ENCODE measurements around the gene LRRTM4. TPM values are rescaled to one million over a fixed set of nuclear protein-coding genes. Genes with fewer than 3 reads are reported as not detected.

Gene LRRTM4
- total RNA-seq, 1 donor from 2014 or later: 1.3 TPM

DNA sequence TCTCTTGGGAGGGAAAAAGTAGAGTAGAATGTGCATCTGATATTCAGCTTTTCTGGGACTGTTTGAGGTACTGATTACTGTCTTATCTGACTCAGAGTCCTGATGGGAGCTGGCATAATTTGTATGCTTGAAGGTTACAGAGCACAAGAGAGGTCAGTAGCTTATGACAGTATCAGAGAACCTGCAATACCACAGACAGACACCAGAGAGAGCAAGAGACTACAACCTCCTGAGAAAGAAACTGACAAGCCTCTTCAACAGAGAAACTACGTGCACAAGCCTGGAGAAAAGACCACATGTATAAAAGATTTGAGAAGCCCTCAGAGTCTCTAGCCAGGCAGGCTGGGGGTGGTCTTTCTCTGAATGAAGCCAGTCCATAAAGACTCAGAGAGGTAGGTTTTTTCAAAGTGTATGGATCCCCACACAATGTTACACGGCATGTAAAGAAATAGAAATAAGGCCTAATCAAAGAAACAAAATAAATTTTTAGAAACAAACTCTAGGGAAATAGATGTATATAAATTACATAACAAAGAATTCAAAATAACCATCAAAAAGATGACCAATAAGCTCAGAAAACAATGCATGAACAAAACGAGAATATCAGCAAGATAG is 568.3 kb downstream of the LRRTM4 start:
- no peak for DNase-seq (ENCODE audit: low spot score)

DNA sequence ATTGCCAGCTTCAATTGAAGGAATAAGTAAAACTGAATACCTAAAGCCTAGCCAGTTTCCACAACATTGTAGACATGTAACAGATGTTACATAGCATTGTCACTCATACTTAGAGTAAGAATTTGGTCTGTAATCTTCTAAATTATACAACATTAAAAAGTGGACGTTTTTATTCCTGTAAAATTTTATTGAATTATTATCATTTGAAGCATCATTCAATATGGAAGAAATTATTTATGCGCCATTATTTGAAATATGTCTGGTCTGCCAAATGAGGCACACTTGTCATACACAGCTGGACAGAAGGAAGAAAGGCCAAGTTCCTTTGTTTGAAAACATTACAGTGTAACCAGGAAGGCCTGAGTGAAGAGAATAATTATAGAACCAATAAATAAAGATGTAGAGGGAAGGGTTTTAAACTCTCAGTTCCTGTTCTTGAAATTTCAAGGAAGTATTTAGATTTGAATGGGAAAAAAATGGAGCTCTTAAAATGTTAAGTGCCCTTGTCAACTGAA is 575.5 kb downstream of the LRRTM4 start:
- intact Hi-C loops (cut with DNase I): no loop called here
- DNase-seq (ENCODE audit: low spot score): no peak

More for the DNA sequence above, 568.3 kb downstream of the LRRTM4 start:
- intact Hi-C loops (cut with DNase I): loop anchor here (5.0 kb wide), 1 partner anchor 568 kb away; the partner anchor contains the start of gene LRRTM4

DNA sequence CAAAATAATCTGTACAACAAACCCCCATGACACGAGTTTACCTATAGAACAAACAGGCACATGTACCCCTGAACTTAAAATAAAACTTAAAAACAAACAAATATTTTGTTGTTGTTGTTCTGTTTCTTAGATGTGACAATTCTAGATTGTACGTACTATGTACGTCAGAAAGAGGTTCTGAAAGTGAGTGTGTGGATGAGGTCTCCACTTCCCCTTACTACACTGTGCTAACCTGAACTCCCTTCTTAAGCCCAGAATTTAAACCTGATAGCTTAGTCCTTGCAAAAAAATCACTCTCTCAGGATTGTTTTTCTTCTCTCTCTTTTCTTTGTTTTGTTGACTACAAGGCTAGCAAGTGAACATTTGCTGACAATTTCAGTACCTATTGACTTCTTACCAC is 581.6 kb downstream of the LRRTM4 start:
- DNase-seq (ENCODE audit: low spot score): no peak
- intact Hi-C loops (cut with DNase I): no loop called here

DNA sequence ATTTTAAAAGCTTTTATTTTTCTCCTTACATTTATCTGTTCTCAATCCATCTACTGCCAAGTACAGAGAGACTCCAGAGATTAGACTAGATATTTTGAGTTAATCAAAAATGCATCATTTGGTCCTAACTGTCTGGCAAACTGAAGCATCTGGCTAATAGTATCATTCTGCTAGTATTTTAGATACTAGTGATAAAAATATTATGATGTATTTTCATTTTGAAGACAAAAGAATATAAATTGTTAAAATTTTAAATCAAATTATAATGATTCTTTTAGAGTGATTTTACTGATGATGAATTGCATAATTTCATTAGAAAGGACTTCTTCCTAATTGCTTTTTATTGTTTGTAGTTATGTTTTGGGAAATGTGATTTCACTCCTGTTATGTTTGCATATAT is 584.0 kb downstream of the LRRTM4 start:
- DNase-seq (ENCODE audit: low spot score): no peak
- intact Hi-C loops (cut with DNase I): no loop called here

DNA sequence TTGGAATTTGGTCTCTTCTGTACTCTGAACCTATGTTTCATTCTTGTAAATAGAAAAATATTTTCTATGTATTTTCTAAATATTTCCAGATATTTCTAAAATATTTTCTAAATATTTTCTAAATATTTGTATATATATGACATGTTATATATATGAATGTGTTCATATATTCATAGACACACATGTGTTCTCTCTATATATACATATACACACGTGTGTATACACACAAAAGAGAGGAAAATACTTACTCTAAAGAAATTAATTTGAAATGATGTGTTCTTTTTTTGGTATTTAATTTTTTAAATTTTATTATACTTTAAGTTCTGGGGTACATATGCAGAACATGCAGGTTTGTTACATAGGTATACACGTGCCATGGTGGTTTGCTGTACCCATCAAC is 589.6 kb downstream of the LRRTM4 start:
- DNase-seq (ENCODE audit: low spot score): no peak
- intact Hi-C loops (cut with DNase I): no loop called here

DNA sequence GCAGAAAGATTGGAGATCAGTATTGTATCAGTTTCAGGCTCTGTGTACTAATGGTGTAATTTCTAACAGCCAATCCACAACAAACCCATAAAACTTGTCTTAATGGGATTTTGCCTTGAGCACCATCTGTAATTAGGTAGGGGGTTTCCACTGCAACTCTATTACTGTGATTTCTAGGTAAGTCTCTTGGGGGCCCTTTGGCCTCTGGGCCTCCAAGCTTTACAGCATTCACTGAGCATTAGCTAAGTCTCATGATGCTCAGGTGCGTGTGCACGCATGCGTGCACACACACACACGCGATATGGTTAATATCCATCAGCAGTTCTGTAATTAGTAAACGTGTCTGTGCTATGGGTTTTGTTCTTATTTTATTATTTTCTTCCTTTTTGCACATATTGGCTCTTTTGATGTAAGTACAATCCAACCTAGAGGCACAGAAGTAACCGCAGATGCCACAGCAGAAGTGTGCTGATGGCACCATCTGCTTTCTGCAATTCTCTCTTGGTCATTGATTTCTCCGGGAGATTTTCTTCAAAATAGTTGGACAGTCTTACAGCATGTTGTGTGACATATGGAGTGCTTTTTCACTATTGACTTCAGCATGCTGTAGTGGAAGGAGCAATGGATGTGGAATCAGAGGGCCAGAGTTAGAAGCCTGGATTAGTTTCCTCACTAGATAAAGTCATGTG is 592.0 kb downstream of the LRRTM4 start:
- DNase-seq (ENCODE audit: low spot score): no peak
- intact Hi-C loops (cut with DNase I): no loop called here

DNA sequence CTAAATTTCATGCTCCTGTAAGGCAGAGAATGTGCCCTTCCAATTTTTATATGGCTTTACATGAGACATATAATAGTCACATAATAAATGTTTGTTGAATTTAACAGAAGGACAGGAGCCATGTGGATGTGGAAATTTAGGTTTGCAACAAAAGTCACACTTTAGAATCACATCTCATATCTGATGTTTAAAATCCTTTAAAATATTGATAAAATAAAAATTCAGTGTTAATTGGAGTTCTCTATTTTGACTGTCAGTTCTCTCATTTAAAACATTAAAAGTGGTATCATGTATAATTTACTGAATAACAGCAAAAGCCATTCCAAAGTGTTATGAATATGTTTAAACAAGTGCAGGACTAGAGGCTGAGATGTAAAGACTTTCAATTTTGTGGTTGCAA is 594.1 kb downstream of the LRRTM4 start:
- intact Hi-C loops (cut with DNase I): no loop called here
- no peak for DNase-seq (ENCODE audit: low spot score)

DNA sequence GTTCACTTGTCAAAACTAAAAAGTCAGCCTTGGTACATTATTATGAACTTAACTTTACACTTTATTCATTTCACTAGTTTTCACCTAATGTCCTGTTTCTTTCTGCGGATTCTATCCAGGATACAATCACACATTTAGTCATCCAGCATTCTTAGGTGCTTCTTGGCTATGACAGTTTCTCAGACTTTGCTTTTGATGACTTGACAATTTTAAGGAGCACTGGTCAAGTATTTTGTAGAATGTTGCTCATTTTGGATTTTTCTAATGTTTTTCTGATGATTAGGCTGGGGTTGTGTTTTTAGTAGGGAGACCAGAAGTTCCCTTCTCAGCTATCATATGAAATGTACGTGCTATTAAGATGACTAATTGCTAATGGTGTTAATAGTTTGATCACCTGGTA is 601.2 kb downstream of the LRRTM4 start:
- intact Hi-C loops (cut with DNase I): no loop called here
- no peak for DNase-seq (ENCODE audit: low spot score)

DNA sequence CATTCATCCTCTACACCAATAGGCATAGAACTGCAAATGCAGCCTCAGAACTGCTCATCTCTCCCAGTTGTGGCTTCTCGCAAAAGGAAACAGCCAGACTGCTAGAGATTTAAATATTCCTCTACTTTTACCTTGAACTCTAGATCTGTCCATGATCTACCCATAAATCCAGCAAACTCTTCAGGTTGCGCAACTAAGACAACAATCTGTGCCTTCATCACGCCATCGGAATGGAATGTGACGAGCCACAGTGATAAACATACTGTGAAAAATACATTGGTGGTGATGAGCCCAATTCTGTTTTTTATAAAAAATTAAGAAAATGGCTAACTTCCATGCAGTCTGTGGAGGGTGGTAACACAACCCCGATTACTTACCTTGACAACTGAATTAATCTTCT is 626.7 kb downstream of the LRRTM4 start:
- DNase-seq (ENCODE audit: low spot score): no peak
- intact Hi-C loops (cut with DNase I): no loop called here

DNA sequence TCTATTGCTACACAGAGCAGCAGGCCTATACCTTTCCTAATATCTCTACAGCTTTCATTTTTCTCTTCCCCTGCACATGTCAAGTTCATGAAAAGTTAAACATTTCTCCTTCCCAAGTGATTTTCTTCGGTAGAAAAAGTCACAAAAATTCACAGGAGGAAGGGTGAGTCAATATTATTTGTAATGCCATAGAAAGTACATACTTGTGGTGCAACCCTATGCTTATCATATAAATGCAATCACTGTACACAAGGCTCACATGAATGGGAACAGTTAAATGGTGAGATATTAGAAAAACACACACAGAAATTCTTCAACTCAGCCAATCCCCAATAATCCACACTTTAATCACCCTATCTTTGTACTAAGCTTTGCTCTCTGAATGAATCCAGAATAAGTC is 651.6 kb downstream of the LRRTM4 start:
- DNase-seq (ENCODE audit: low spot score): no peak
- intact Hi-C loops (cut with DNase I): no loop called here

DNA sequence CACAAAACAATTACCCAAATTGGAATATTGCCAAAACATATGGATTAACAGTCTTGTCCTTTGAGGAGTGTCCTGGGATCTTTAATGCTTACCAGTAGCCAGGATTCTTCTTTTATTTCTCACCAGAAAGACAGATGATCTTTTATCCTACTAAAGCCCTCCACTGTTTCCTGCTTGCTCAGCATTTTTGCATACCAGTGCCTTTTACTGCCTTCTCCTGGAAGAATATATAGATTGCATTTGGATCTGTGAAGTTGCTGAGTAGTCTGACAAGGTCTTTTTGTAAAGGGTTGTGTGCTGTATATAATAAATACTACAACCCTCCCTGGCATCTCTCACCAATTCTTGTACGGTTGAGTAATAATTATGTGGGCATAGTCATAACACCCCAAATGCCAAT is 652.2 kb downstream of the LRRTM4 start:
- no peak for DNase-seq (ENCODE audit: low spot score)
- intact Hi-C loops (cut with DNase I): no loop called here

DNA sequence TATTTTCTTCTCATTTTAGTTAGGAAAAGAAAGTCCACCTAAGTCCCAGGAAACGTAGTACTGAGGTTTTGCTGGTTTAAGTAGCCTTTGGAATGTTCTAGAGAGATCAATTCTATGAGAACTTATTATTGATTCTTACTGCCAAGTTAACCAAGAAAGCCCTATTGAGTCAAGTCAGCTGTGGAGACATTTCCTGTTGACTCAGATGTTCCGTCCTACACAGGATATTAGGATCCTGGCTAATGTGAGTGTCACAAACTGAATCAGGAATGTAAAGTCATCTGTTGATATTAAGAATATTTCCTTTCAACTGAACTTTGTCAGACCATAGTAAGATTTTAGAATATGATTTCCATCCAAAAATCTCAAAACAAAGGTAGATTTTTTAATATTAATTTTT is 654.3 kb downstream of the LRRTM4 start:
- DNase-seq (ENCODE audit: low spot score): no peak
- intact Hi-C loops (cut with DNase I): no loop called here

DNA sequence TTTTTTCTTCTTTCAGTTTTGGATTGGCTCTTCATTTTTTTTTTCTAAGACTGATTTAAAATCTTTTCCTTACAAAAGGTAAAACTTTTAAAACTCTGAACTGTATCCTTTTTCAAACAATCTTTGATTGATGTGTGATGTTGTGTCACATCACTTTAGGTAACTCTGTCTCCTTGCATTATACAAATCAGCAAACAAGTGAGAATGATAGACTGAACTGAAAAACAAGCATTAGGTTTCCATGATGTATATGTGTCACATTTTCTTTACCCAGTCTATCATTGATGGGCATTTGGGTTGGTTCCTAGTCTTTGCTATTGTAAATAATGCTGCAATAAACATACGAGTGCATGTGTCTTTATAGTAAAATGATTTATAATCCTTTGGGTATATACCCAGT is 655.7 kb downstream of the LRRTM4 start:
- DNase-seq (ENCODE audit: low spot score): no peak
- intact Hi-C loops (cut with DNase I): no loop called here

DNA sequence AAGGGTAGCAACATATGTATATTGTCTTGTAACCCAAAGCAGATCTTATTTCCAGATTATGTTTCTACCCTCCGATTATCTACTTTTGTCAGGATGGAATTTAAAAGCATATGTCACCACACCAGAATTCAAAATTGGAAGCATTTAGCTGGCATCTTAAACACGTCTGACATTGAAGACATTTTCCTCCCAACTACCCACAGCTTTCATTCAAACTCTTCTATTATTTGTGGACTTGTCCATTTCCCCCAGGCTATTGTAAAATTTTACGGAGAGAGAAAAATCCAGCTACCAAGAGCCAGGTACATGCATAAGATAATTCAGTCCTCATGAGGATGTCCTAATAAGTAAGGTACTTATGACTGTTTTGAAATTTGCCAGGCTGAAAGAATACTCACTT is 659.3 kb downstream of the LRRTM4 start:
- intact Hi-C loops (cut with DNase I): no loop called here
- DNase-seq (ENCODE audit: low spot score): no peak

DNA sequence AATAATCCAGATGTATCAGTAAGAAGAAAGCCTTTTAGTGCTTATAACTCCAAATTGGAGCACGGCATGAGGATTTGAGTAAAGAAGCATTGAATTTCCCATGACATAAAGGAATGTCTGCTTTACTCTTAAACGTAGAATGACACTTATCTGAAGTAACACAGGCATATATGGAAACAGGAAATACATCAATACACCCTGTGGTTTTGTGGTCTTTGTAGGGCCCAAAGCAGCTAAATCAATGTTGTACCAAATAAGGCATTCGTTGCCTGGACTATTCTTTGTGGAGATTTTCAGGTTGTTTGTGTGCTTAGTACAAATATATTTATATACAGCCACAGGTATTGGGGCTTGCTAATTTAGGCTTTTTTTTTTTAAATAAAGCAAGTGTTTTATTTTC is 660.5 kb downstream of the LRRTM4 start:
- intact Hi-C loops (cut with DNase I): no loop called here
- no peak for DNase-seq (ENCODE audit: low spot score)

DNA sequence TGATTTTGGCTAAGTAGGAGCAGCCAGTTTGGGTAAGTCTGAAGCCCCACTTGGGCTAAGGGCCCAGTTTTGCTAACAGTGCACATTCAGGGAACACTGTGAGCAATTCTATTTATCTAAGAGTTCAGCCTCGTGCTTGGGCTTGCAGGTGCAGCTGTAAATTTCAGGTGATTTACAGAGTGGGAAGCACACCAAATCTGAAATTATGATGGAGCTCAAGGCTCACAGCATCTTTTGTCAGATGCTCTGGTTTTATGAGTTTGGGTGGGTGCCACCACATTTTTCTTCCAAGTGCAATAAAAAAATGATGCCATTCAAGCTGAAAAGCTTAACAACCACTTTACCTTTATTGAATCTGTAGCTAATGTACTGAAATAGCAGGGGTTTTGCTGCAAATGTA is 671.2 kb downstream of the LRRTM4 start:
- DNase-seq (ENCODE audit: low spot score): no peak
- intact Hi-C loops (cut with DNase I): no loop called here

DNA sequence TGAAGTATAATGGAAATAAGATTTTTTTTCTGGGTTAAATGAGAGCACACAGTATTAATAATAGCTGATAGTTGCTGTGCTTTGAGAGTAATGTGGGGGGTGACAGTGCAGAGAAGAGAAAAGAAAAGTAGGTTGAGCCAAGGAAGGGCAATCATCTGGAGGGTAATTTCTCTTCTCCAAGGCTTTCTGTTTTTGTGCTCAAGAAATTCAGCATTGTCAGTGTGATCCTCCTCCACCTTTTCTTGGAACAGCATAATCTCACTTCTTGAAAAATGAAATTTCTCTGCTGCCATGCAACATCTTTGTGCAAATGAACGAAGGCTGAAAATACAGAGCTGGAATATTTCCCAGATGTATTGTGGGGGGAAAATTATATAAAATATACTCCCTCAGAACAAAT is 673.1 kb downstream of the LRRTM4 start:
- intact Hi-C loops (cut with DNase I): no loop called here

DNA sequence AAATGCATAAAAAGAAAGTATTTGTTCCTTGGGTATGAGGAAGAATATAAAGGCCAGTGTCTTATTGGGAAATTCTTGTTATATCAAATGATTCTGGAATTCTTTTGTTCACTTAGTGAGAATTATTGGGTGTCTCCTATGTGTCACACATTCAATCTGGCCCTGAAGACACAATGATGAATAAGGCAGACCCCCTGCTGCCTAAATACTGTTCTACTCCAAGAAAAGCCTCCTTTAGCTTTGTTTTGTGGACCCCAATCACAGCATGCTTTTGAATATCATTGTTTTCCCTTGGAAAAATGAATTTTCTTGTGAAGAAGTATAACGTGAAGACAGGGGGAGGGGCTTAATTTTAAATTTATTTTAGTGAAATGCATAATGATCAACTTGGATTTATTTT is 682.4 kb downstream of the LRRTM4 start:
- intact Hi-C loops (cut with DNase I): no loop called here
- DNase-seq (ENCODE audit: low spot score): no peak

More for the DNA sequence above, 673.1 kb downstream of the LRRTM4 start:
- DNase-seq (ENCODE audit: low spot score): no peak

DNA sequence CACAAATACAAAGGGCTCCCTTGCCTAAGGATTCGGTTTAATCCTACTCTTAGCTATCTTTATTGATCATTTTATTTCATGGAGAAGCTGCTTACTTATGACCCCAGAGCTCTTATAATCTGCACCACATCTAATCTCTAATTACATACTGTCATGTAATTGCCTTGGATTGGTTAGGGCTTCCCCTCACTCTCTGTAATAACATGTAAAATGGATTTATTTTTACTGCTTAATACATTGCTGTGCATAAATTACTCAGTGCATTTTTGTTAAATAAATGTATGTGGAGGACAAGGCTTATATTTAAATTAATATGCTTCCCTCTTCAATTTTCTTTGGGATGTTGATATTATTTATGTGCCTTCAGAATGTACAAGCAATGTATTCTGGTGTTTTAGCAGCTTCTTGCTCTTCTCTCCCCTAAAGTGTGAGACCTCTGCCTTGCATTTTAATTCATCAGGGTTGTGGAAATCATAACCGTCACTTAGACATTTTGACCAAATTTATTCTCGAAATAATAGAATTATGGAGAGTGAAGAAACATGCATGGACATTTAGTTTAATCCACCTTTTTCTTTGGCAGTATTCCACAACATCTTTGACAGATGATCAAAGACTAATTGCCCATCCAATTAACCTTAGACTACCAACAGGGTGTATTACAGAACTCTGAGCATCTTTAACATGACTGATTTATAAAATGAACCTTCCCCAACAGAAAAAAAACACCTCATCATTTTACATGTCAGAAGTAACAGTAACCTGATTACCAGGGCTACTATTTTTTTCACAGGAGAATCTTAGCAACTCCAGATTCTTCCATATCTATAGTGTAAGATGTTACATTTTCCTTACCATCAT is 692.6 kb downstream of the LRRTM4 start:
- intact Hi-C loops (cut with DNase I): no loop called here
- DNase-seq (ENCODE audit: low spot score): no peak

DNA sequence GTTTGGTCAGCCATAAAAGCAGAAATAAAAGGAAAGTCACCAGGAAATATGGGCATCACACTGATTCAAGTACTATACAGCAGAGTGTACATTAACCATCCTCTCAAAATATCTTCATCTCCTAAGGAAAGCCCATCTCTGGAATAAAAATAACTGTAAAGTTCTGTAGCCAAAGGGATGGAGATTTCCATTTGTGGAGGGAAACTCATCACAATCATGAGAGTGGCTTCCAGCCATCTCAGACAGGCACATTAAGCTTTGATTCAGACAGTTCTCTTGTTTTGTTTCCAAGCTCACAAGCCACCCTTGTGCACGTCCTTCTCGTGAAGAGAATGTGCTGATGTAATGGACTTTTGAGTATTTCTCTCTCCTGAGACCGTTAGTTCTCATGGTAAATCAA is 695.5 kb downstream of the LRRTM4 start:
- intact Hi-C loops (cut with DNase I): no loop called here
- DNase-seq (ENCODE audit: low spot score): no peak
